Measurements from ENCODE around the gene TSPAN14.

Gene TSPAN14

DNA sequence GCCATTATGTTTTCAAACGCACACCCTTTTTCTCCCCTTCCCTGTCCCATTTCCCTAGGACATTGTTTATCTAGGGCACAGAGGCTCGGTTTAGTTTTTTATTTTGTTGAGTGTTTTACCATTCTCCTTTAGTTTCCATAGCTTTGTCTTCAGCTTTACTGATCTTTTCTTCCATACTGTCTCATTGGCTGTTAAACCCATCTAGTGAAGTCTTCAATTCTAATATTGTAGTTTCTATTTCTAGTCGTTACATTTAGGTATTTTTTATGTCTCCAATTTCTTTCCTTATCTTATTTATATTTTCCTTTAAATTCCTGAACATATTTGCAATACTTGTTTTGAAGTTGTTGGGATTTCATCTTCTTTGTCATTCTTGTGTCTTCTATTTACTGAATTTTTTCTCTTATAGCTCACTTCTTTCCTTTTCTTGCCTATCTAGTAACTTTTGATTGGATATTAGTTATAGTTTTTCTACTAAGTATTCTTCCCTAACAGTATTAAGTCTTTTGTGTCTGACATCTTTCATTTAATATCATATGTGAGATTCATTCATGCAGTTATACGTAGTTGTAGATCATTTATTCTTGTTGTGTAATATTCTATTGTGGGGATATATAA lies 42.6 kb downstream of the TSPAN14 start:
- Histone ChIP-seq H3K27me3 (ENCODE audit: low read length) (no peaks in the 10 kb centered on the region), H3K79me2 (ENCODE audit: insufficient read depth, low read length) (no peaks in the 10 kb centered on the region), H2AFZ (ENCODE audit: low read depth, low read length, severe bottlenecking) (no peak overlapping the region), H3K27ac (ENCODE audit: low read depth, low read length) (no peak overlapping the region), H3F3A (ENCODE audit: insufficient read depth) (no peaks in the 10 kb centered on the region), H3K9me3 (ENCODE audit: insufficient read depth, low read length) (no peaks in the 10 kb centered on the region), H3K4me3 (ENCODE audit: insufficient read depth, low read length, poor library complexity, severe bottlenecking) (no peak overlapping the region), H3K4me2 (ENCODE audit: low read depth, low read length, poor library complexity, severe bottlenecking) (no peak overlapping the region), H3K9ac (ENCODE audit: low read length) (no peak overlapping the region), H3K36me3 (ENCODE audit: low read length) (no peaks in the 10 kb centered on the region), H4K20me1 (ENCODE audit: low read depth, low read length) (no peaks in the 10 kb centered on the region), H3K9me2 (replicated peaks; ENCODE audit: insufficient read depth, low read length) (no peaks in the 10 kb centered on the region)
- no peak for TF ChIP-seq EZH2phosphoT487 (conservative IDR thresholded peaks at IDR 0.05; ENCODE audit: low read length)

DNA sequence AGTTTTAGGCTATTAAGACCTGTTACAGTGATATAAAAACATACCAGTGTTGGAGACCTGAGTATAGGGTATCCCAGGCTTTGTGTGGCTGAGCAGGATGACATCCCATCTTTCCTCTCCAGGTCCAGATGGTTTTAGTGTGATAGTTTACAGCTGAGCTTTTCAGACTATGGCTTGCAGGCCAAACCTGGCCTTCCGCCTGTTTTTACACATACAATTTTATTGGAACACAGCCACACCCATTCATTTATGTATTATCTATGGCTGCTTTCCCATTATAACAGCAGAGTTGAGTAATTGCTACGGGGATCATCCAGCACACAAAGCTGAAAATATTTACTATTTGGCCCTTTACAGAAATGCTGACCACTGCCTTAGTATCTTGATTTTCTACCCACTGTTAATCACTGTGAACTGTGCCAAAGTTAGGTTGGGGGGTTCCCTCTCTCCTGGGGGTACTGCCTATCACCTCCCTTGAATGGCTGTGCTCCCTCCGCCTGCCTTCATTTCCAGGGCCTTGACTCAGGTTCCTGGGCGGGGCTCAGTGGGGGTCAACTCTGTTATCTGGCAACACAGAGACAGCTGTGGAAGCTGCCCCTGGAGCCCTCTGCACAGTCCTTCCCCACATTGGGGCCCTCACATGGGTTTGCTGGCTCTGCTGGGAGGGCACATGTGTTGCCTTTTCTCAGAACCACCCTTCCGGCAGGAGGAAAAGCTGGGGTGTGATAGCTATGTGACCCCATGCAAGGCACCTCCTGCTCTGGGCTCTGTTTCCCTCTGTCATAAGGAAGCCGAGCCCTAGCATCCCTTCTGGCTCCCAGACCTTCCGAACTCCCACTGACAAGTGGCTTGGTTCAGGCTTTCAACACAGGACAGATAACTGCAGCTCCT lies 43.3 kb downstream of the TSPAN14 start:
- Histone ChIP-seq H2AFZ (ENCODE audit: low read depth, low read length, severe bottlenecking) (no peak overlapping the region), H3K9me3 (ENCODE audit: insufficient read depth, low read length) (no peaks in the 10 kb centered on the region), H4K20me1 (ENCODE audit: low read depth, low read length) (no peaks in the 10 kb centered on the region), H3K9ac (ENCODE audit: low read length) (no peak overlapping the region), H3K4me2 (ENCODE audit: low read depth, low read length, poor library complexity, severe bottlenecking) (no peak overlapping the region), H3K36me3 (ENCODE audit: low read length) (no peaks in the 10 kb centered on the region), H3K79me2 (ENCODE audit: insufficient read depth, low read length) (no peaks in the 10 kb centered on the region), H3K4me3 (ENCODE audit: insufficient read depth, low read length, poor library complexity, severe bottlenecking) (no peak overlapping the region), H3K9me2 (replicated peaks; ENCODE audit: insufficient read depth, low read length) (no peaks in the 10 kb centered on the region), H3F3A (ENCODE audit: insufficient read depth) (no peaks in the 10 kb centered on the region), H3K27ac (ENCODE audit: low read depth, low read length) (no peak overlapping the region), H3K27me3 (ENCODE audit: low read length) (no peaks in the 10 kb centered on the region)
- TF ChIP-seq, protein P1, sequence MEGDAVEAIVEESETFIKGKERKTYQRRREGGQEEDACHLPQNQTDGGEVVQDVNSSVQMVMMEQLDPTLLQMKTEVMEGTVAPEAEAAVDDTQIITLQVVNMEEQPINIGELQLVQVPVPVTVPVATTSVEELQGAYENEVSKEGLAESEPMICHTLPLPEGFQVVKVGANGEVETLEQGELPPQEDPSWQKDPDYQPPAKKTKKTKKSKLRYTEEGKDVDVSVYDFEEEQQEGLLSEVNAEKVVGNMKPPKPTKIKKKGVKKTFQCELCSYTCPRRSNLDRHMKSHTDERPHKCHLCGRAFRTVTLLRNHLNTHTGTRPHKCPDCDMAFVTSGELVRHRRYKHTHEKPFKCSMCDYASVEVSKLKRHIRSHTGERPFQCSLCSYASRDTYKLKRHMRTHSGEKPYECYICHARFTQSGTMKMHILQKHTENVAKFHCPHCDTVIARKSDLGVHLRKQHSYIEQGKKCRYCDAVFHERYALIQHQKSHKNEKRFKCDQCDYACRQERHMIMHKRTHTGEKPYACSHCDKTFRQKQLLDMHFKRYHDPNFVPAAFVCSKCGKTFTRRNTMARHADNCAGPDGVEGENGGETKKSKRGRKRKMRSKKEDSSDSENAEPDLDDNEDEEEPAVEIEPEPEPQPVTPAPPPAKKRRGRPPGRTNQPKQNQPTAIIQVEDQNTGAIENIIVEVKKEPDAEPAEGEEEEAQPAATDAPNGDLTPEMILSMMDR (IDR thresholded peaks at IDR 0.05; ENCODE audit: insufficient read depth, low read length, poor library complexity, severe bottlenecking), result no peak
- no peak for TF ChIP-seq EZH2phosphoT487 (conservative IDR thresholded peaks at IDR 0.05; ENCODE audit: low read length)

DNA sequence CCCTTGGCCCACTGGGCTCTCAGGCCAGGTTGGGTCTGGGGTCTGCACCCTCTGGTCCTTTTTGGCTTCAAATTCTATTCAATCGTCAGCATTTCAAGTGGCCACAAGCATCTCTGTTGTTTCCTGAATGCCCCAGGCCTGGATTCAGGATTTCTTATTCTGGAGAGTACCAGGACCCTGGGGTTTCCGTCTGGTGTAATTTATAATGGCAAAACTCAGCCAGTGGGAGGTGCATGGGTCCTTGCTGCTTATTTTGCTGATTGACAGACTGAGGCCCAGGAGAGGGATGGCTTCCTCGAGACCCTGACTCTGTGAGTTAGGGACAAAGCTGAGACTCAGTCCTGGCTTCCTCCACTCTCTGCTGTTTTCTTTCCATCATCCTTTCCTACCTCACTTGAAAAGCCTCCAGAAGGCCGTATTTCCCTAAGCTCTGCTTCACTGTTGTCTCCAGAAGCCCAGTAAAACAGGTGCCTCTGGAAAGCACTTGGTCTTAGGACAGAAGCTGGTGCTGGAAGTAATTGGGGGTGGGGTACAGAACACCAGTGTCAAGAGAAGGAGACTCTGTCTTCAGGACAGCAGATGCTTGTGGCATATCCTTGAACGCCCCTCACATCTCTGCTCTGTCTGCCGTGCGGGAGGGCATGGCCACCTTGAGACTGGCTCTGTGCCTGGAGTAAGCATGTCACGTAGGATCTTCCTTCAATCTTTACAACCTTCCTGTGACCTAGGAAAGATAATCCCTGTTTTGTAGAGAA lies 44.1 kb downstream of the TSPAN14 start:
- no peak overlapping the region for H2AFZ ChIP-seq (ENCODE audit: low read depth, low read length, severe bottlenecking)
- no peak overlapping the region for H3K9ac ChIP-seq (ENCODE audit: low read length)
- H3K36me3 ChIP-seq (ENCODE audit: low read length), result no peaks in the 10 kb centered on the region
- H3K79me2 ChIP-seq (ENCODE audit: insufficient read depth, low read length), result no peaks in the 10 kb centered on the region
- no peak for TF ChIP-seq EZH2phosphoT487 (conservative IDR thresholded peaks at IDR 0.05; ENCODE audit: low read length)
- TF ChIP-seq, protein P1 (IDR thresholded peaks at IDR 0.05; ENCODE audit: insufficient read depth, low read length, poor library complexity, severe bottlenecking), result no peak
- H3K27ac ChIP-seq (ENCODE audit: low read depth, low read length), result no peak overlapping the region
- no peak overlapping the region for H3K4me3 ChIP-seq (ENCODE audit: insufficient read depth, low read length, poor library complexity, severe bottlenecking)
- no peaks in the 10 kb centered on the region for H3K9me2 ChIP-seq (replicated peaks; ENCODE audit: insufficient read depth, low read length)
- no peaks in the 10 kb centered on the region for H3F3A ChIP-seq (ENCODE audit: insufficient read depth)
- H3K27me3 ChIP-seq (ENCODE audit: low read length), result no peaks in the 10 kb centered on the region
- H4K20me1 ChIP-seq (ENCODE audit: low read depth, low read length), result no peaks in the 10 kb centered on the region
- no peak overlapping the region for H3K4me2 ChIP-seq (ENCODE audit: low read depth, low read length, poor library complexity, severe bottlenecking)
- no peaks in the 10 kb centered on the region for H3K9me3 ChIP-seq (ENCODE audit: insufficient read depth, low read length)
